ENCODE measurements around the gene DCAF8L1.
"Not testable (repeated sequence)": the region's sequence is repeated elsewhere in the genome, so short reads cannot be mapped to it uniquely, and the experiment has no call there.

Gene DCAF8L1

GRCh38 chrX:27981349-27981748 is at the start of gene DCAF8L1:
TSS of gene DCAF8L1 (minus strand) at chrX:27981449. CDS start at chrX:27981334, 115 bp downstream.
- DNase-seq: peak; percentile 1 to 12

DNA sequence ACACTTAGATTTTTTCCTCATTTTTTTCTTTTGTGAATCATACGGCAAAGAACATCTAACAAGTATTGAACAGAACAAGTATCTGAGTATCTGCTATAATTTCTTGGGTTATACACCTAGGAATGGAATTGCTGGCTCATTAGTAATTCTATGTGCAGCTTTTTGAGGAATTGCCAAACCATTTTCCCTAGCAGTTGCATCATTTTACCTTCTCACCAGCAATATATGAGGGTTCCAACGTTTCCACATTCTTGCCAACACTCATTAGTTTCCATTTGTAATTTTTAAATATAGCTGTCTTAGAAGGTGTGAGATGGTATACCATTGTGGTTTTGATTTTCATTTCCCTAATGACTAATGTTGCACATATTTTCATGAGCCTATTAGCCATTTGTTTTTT is 41.1 kb upstream of the DCAF8L1 start:
- no peak for DNase-seq

DNA sequence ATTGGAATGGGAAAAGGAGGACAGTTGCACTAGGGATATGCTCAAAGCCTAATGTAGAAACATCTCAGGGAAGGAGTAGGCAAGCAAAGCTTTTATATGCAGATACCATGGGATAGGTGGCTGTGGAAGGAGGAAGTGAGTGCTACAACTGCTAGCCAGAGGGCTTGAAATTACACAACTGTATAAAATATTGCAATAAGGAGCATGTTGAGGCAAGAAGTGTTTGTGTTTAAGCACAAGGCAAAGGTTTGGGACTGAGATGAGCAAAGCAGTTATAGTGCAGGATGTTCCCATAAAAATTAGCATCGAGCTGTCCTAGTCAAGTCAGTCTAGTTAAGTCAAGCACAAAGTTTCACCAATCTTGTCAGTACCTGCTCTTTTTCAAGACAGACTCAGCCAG is 35.6 kb upstream of the DCAF8L1 start:
- no peak for DNase-seq

GRCh38 chrX:28015993-28016392 is 34.7 kb upstream of the DCAF8L1 start:
- DNase-seq: no peak

DNA sequence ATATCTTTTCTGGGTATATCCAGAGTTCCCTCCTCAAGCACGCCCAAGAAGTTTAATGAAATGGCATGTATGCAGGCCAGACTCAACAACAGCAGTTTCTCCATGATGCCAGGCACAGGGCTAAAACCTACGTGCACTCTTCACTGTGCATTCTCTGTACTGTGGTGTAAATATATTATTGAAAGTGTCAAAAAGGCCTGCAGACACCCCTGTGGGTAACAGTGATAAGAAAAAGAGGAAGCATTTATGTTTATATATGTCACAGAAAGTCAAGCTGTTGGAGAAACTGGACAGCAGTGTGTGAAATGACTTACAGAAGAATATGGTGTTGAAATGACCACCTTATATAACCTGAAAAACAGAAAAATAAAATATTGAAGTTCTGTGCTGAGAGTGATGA is 29.6 kb upstream of the DCAF8L1 start:
- DNase-seq: no peak

DNA sequence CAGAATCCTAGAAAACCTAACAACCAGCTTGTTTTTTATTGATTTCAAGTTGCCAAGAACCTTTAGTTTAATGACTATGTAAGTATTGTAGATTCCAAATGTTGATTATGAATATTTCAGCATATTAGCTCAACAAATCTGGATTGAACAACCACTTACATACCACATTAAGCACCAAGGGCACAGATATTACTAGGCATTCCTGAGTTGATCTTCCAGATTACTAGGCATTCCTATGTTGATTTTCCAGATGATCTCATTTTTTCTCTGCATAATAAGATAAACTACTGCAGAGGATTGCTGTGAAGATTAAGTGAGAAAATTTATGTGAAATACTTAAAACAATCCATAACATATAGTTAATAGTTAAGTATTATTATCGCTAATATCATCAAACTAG is 17.4 kb upstream of the DCAF8L1 start:
- DNase-seq: no peak

DNA sequence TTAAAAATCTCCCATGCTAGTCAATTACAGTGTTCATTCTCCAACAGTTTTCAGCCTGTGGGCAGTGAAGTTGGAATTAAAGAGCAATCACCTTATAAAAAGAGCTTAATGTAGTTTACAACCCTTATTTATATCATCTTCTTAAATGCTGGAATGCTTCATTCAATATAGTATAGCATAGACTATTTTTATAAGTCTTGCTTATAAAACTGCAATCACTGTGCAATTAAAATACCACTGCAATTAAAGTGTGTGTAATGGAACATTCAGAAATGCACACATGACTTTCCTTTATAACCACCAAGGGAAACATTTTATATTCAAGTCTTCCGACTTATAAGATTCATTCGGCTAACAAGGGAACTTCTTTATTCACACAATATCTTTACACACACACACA is 16.4 kb upstream of the DCAF8L1 start:
- DNase-seq: no peak

DNA sequence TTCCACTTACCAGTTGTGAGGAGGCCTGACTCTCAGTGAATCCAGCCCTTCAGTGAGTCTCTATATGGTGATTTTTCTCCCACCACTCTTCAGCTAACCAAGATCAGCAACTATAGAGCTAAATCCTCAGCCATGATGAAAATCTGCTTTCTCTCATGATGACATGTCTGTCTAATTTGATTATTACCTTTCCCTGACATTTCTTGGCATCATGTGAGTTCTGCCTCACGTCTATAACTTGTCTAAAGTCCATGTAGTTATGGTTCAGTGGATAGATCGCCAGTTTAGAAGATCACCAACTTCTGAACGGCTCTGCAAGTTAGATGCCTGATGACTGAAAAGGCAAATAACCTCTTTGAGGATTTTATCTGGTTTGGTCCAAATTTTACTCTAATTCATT is 14.9 kb upstream of the DCAF8L1 start:
- DNase-seq: no peak

DNA sequence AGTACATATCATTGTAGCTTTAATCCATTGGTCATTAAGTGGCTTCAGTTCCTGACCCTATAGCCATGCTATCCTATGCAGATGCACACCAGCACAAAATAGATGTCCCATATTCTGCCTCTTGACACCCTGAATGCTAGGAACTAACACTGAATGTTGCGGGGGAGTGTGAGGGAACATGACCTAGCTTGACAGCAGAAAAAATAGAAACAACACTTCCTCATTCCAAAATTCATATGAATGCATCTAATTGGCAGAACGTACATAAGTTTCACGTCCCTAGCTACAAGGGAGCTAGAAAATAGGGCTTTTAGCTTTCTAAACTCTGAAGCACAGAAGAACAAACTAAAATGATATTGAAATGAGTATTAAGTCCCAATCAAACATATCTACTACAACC is 14.4 kb upstream of the DCAF8L1 start:
- no peak for DNase-seq

DNA sequence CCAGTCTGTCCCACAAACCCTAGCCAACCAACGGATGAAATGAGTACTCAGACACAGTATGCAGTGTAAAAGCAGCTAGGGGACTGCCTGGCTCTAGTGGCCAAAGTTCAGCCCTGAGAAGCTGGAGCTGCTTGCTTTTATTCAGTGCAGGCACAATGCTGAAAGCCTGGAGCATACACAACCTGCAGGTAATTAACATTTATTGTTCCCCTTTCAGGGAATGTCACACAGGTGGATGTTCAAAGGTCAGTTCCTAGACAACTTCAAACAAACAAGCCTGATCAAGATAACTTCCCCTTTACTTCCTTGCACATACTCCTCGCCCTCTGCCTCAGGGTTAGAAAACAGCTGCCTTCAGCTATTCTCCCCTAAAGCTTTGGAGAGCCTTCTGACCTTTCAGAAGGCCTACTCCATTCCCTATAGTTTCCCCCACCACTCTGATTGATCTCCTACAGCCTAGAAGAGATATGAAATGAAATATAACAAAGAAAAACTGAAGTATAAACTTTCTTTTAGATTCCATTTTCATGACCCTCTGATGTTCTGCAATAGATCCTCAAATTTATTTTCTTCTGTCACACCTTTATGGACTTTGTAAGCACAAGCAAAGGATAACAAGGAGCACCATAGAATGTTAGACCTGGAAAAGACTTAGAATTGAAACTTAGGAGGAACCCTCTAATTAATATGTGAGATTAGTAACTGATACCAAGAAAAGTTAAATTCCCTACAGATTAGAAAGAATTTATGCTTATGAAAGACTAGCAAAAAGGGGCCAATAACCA is 6.8 kb upstream of the DCAF8L1 start:
- no peak for DNase-seq

DNA sequence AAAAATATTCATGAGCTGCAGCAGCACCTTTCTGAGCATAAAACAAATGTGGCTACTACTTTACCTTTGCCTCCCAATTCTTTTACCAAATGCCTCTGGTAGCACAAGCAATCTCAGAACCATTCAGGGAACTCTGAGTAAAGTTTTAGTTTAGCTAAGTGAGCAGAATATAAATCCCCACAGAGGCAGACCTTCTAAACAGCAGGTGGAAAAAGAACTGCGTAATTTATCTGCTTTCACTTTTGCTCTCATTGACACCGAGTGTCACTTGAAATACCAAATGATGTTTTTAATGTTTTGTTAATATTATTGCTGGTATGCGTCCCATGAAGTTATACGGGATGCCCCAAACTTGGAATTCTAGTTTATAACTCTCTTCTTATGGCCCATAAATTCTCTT is 4.3 kb downstream of the DCAF8L1 start:
- not testable (repeated sequence) for DNase-seq

DNA sequence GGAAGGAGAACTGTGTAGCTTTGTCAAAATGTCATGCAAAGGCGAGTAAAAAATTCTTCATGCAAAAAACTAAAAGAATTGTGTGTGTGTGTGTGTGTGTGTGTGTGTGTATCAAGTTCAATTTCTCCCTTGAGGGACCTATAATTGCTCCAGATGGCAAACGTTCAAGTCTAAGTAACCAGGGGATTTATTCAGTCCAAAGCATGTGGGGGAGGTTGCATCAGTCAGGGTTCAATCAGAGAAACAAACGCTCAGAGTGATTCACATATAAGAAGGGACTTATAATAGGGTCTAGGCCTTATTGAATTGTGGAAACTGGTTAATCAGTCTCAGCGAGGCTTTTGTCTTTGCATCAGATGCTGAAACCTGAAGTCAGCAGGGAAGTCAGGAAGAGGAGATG is 5.0 kb downstream of the DCAF8L1 start:
- DNase-seq: peak in 1 of 2 experiments; percentile 10

- no peak for DNase-seq
Observed at GRCh38 chrX:27968878-27969277, 12.4 kb downstream of the DCAF8L1 start.

DNA sequence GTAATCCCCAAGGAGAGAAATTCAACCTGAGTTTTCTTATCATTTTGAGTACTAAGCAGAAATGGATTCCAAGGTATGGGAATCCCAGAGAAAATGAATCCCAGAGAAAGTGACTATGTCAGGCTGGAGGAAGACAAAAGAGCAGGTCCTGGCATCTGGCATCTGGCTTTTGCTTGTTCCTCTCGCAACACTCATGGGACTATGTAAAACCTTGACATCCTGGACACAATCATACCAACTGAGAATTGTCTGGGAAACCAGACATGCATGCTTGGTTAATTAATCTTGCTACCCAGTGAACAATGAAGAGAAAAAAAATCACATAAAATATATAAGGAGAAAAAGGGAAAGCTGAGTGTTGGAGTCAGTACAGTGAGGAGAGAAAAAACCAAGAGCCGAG is 12.9 kb downstream of the DCAF8L1 start:
- no peak for DNase-seq

- no peak for DNase-seq
Observed at GRCh38 chrX:27966955-27967354, 14.3 kb downstream of the DCAF8L1 start.

DNA sequence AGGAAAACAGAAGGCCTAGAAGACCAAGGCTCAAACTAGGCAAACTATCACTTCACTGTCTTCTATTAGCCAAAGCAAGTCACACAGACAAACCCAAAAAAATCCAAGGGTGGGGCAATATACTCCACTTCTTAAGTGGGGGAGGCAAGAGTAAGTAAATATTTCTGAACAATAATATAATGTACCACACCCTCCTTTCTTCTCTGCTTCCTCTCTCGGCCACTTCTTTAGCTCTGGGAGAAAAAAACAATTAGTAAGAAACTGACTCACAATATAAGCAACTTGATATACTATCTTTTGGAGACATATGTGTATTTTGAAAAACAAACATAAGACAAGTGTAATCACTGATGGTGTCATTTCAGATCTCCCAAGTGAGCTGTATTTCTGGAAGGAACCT is 14.8 kb downstream of the DCAF8L1 start:
- DNase-seq: no peak

GRCh38 chrX:27965348-27965747 is 15.9 kb downstream of the DCAF8L1 start:
- not testable (repeated sequence) for DNase-seq

DNA sequence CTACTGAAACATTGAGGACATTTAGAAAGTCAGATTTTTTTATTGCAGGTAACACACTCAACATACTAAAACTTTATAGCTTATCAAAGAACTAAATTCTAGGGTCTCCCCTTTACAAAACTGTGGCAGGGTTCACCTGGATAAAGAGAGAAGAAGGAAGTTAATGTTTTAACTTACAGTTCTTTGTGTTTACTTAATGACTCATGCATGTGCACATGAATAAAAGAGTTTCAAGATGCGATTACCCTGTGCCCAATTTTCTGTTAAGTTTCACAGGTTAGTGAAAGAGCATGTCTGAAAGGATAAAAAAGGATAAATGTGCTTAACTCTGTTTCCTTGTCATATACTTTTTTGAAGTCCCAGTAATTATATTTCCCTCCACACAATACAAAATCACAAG is 16.8 kb downstream of the DCAF8L1 start:
- no peak for DNase-seq

DNA sequence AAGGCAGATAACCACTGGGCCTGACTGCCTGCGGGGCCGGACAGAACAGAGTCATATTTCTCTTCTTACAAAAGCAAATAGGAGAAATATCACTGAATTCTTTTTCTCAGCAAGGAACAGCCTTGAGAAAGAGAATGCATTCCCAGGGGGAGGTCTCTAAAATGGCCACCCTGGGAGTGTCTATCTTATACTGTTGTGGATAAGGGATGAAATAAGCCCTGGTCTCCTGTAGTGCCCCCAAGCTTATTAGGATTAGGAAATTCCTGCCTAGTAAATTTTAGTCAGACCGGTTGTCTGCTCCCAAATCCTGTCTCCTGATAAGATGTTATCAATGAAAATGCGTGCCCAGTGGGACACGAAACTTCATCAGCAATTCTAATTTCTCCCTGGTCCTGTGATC is 20.8 kb downstream of the DCAF8L1 start:
- DNase-seq: not testable (repeated sequence)

DNA sequence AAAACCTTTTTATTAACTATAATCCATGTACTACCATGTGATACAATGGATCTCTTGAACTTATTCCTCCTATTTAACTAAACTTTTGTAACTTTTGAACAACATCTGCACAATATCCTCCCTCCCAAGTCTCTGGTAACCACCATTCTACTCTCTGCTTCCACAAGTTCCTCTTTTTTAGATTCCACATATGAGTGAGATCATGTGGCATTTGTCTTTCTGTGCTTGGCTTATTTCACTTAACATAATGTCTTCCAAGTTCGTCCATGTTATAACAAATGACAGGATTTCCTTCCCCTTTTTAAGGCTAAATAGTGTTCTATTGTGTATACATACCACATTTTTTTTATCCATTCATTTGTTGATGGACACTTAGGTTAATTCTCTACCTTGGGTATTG is 28.1 kb downstream of the DCAF8L1 start:
- no peak for DNase-seq

DNA sequence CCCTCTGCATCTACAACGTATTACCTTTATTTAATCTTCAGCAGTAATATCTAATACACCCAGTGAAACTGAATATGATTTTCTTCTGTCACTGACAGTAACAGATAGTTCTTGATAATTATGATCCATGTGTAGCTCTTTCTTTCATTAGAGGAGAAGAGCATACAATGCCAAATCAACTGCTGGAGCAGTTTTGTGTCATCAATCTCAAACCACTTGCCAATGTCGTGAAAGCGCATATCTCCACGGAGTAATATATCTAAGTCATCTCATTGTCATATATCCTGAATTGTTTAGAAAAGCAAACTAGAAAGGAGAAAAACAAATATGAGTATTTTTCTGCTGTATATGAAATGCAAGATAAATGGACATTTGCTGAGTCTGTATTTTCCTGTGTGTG is 47.9 kb downstream of the DCAF8L1 start:
- DNase-seq: no peak
